ENCODE measurements around the gene ARL5C.
"Not testable (repeated sequence)": the region's sequence is repeated elsewhere in the genome, so short reads cannot be mapped to it uniquely, and the experiment has no call there.

ARL5C gene

GRCh38 chr17:39193346-39193745 is 27.4 kb upstream of the ARL5C start:
- DNase-seq, result no peak

- DNase-seq, result no peak
Measured at GRCh38 chr17:39192901-39193300, 26.9 kb upstream of the ARL5C start.

- no peak for DNase-seq
Measured at GRCh38 chr17:39191750-39192510, 26.0 kb upstream of the ARL5C start.

GRCh38 chr17:39187152-39187830 is 21.3 kb upstream of the ARL5C start:
- DNase-seq, result no peak

GRCh38 chr17:39186481-39187002 is 20.6 kb upstream of the ARL5C start:
- DNase-seq, result no peak

- DNase-seq, result no peak
Measured at GRCh38 chr17:39183720-39184119, 17.8 kb upstream of the ARL5C start.

- no peak for DNase-seq
Measured at GRCh38 chr17:39183045-39183444, 17.1 kb upstream of the ARL5C start.

GRCh38 chr17:39181303-39181702 is 15.3 kb upstream of the ARL5C start:
- DNase-seq, result no peak

- no peak for DNase-seq
Measured at GRCh38 chr17:39178536-39178935, 12.6 kb upstream of the ARL5C start.

- DNase-seq, result no peak
Measured at GRCh38 chr17:39177256-39177655, 11.3 kb upstream of the ARL5C start.

GRCh38 chr17:39175695-39176093 is 9.7 kb upstream of the ARL5C start:
- no peak for DNase-seq

GRCh38 chr17:39174920-39175694 is 9.1 kb upstream of the ARL5C start:
- peak; percentile 78 for DNase-seq

GRCh38 chr17:39173526-39174274 is 7.7 kb upstream of the ARL5C start:
- DNase-seq, result no peak

GRCh38 chr17:39173080-39173479 is 7.1 kb upstream of the ARL5C start:
- no peak for DNase-seq

GRCh38 chr17:39171933-39172332 is 6.0 kb upstream of the ARL5C start:
- no peak for DNase-seq

GRCh38 chr17:39170558-39170957 is 4.6 kb upstream of the ARL5C start:
- no peak for DNase-seq

- DNase-seq, result no peak
Measured at GRCh38 chr17:39170109-39170508, 4.1 kb upstream of the ARL5C start.

- DNase-seq, result no peak
Measured at GRCh38 chr17:39169518-39169917, 3.6 kb upstream of the ARL5C start.

GRCh38 chr17:39169101-39169500 is 3.1 kb upstream of the ARL5C start:
- DNase-seq, result no peak

- DNase-seq, result not testable (repeated sequence)
Measured at GRCh38 chr17:39168503-39168902, 2.5 kb upstream of the ARL5C start.

GRCh38 chr17:39167476-39167875 is 1.5 kb upstream of the ARL5C start:
- DNase-seq, result no peak

GRCh38 chr17:39166437-39167335 is 725 bp upstream of the ARL5C start:
- DNase-seq, result no peak

Measured in stimulated activated CD4-positive, alpha-beta T cell treated with anti-CD3 and anti-CD28 coated beads, Interleukin-4, amount 100 ng/mL, for 1 hour (primary cell).